PC-3 (cell line): ENCODE measurements around the gene ARID5B. TPM values are rescaled to one million over a fixed set of nuclear protein-coding genes. Genes with fewer than 3 reads are reported as not detected.

ENCODE experiments used
- ATAC-seq: fragments of 200-7000 bp; cut with Tn5 transposase; 2 replicates; pipeline ENCODE4 v1.9.1; 2020; ENCODE audit warnings: mild to moderate bottlenecking, moderate library complexity
- BruUV-seq: library from RNA; stranded (reverse); fragments of 400-500 nt; replicated peaks from 2 replicates; lab custom pipeline; 2021; lab: Mats Ljungman, UMichigan
- CTCF ChIA-PET: fragments of 300-600 bp; sonication (Branson Sonifier 250); formaldehyde crosslinking; loops from one replicate; lab custom pipeline; 2022; ENCODE audit warnings: antibody characterized with exemption; lab: Charles Lee
- POLR2A ChIA-PET: fragments of 300-600 bp; sonication (Branson Sonifier 250); formaldehyde crosslinking; loops from one replicate; lab custom pipeline; 2022; ENCODE audit warnings: antibody characterized with exemption; ENCODE audit not compliant: unreplicated experiment; lab: Charles Lee
- DNase-seq: peaks from one replicate; pipeline ENCODE4 v3.0.0-alpha.2; 2015
- H2AFZ ChIP-seq: fragments of 300-600 bp; sonication (generic); 2 replicates; pipeline ENCODE4 v1.6.0; 2016; ENCODE audit warnings: antibody characterized with exemption, low read length
- H3F3A ChIP-seq: fragments of 300-600 bp; sonication (generic); one replicate; pipeline ENCODE4 v1.6.0; 2017; ENCODE audit warnings: antibody characterized with exemption, low read length, control low read depth, mild to moderate bottlenecking; ENCODE audit not compliant: unreplicated experiment
- H3K27ac ChIP-seq: fragments of 300-600 bp; sonication (generic); 2 replicates; pipeline ENCODE4 v1.5.1; 2016; ENCODE audit warnings: mild to moderate bottlenecking, low read length
- H3K27me3 ChIP-seq: fragments of 300-600 bp; sonication (generic); 2 replicates; pipeline ENCODE4 v1.6.1; 2016; ENCODE audit warnings: low read length, mixed read lengths
- H3K36me3 ChIP-seq: fragments of 300-600 bp; sonication (generic); 2 replicates; pipeline ENCODE4 v1.6.1; 2016; ENCODE audit warnings: low read depth, mixed run types, low read length, mixed read lengths
- H3K4me1 ChIP-seq: fragments of 300-600 bp; sonication (generic); 2 replicates; pipeline ENCODE4 v1.5.1; 2016; ENCODE audit warnings: low read length; ENCODE audit not compliant: insufficient read depth
- H3K4me2 ChIP-seq: fragments of 300-600 bp; sonication (generic); 2 replicates; pipeline ENCODE4 v1.6.0; 2016; ENCODE audit warnings: low read length
- H3K4me3 ChIP-seq: fragments of 300-600 bp; sonication (generic); 2 replicates; pipeline ENCODE4 v1.5.1; 2016; ENCODE audit warnings: mild to moderate bottlenecking, low read length, mixed read lengths
- H3K79me2 ChIP-seq: fragments of 300-600 bp; sonication (generic); 2 replicates; pipeline ENCODE4 v1.6.1; 2017; ENCODE audit warnings: low read length, mixed read lengths
- H3K9ac ChIP-seq: fragments of 300-600 bp; sonication (generic); 2 replicates; pipeline ENCODE4 v1.6.0; 2016; ENCODE audit warnings: mild to moderate bottlenecking, low read length
- H3K9me2 ChIP-seq: fragments of 300-600 bp; sonication (generic); replicated peaks from 2 replicates; pipeline ENCODE4 v1.6.1; 2016; ENCODE audit warnings: mixed run types, low read length, mixed read lengths
- H3K9me3 ChIP-seq: fragments of 300-600 bp; sonication (generic); 2 replicates; pipeline ENCODE4 v1.6.1; 2016; ENCODE audit warnings: low read length, mixed read lengths
- H4K20me1 ChIP-seq: fragments of 300-600 bp; sonication (generic); 2 replicates; pipeline ENCODE4 v1.6.1; 2016; ENCODE audit warnings: low read length, mixed read lengths
- CTCF ChIP-seq: fragments of 300-600 bp; sonication (generic); conservative IDR thresholded peaks from 2 replicates; pipeline ENCODE4 v1.5.1; 2017; ENCODE audit warnings: antibody characterized with exemption, low read depth, mild to moderate bottlenecking, low read length
- EZH2 ChIP-seq: fragments of 300-600 bp; sonication (generic); IDR thresholded peaks from one replicate; pipeline ENCODE4 v1.6.1; 2017; ENCODE audit warnings: antibody characterized with exemption, mild to moderate bottlenecking, low read length; ENCODE audit not compliant: unreplicated experiment
- EZH2phosphoT487 ChIP-seq: fragments of 300-600 bp; sonication (generic); IDR thresholded peaks from 2 replicates; pipeline ENCODE4 v1.6.1; 2018; ENCODE audit warnings: mild to moderate bottlenecking, antibody characterized with exemption, low read length, borderline replicate concordance
- intact Hi-C: fragments of 100-400 bp; cut with micrococcal nuclease; formaldehyde crosslinking; loops from 2 replicates; pipeline ENCODE4 v1.9.0; 2023
- total RNA-seq: library from RNA; depleted of rRNA; stranded (reverse); fragments of >200 nt; gene quantifications from 2 replicates; pipeline ENCODE4 v1.2.3, GENCODE V29; 2014

The ARID5B gene
- total RNA-seq, 1 experiment from 2014 or later: 26.4 TPM

DNA sequence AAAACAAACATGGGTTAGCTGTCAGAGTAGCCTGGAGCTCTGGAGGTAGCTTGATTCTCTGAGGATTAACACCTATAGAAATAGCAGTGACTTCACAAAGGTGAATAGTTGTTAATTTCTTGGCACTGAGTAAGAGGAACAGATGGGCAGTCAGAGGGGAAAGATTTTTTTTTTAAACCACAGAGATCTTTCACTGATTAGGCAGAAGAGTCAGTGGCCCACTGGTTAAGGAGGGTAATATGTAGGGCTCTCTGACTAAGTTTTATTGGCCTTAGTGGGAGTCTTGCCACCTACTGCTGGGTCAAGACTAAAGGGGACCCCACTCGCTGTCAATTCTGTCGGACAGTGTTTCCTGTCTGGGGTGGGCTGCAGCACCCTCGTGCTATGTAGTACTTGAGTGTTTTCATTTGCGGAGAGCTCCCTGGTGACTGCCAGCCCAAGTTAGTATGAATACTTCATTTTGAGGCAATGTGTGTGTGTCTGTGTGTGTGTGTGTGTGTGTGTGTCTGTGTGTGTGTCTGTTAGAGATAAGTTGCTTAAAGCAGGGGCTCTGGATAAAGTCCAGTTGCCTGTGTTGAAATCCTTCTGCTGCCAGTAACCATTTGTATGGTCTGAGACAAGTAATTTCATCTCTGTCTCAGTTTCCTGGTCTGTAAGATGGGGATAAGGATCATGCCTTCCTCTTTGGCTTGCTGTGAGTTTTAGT lies 145.2 kb downstream of the ARID5B start:
- Histone ChIP-seq H4K20me1 (no peaks in the 10 kb centered on the region), H3K9me2 (no peaks in the 10 kb centered on the region), H3K9ac (peak overlapping the region; percentile 42), H3K36me3 (peaks cover 3% of the 10 kb centered on the region), H3K27ac (peak overlapping the region; percentile 77), H3K4me3 (peak overlapping the region; percentile 45), H3K27me3 (no peaks in the 10 kb centered on the region), H2AFZ (no peak overlapping the region), H3K79me2 (peaks cover 27% of the 10 kb centered on the region), H3K4me2 (peak overlapping the region; percentile 80), H3K4me1 (peaks cover 84% of the 10 kb centered on the region), H3F3A (peaks cover 12% of the 10 kb centered on the region), H3K9me3 (no peaks in the 10 kb centered on the region)
- TF ChIP-seq EZH2phosphoT487 (no peak), CTCF (no peak), EZH2 (no peak)
- intact Hi-C loops: loop anchor here (1.0 to 10.0 kb wide), 3 partner anchors 185 to 1232 kb away; no protein-coding TSS in a partner anchor
- peak; percentile 4 for ATAC-seq
- ChIA-PET POLR2A (interaction anchor here (0.5 to 1.5 kb wide), 7 partner anchors 9 to 386 kb away, joined by 3 to 14 read pairs (median 5); no protein-coding TSS in a partner anchor), CTCF (interaction anchor here (0.6 to 4.9 kb wide), 4 partner anchors 8 to 1463 kb away, joined by 3 to 52 read pairs (median 4); no protein-coding TSS in a partner anchor)
- no TSS peak for BruUV-seq
- DNase-seq: peak; percentile 97

DNA sequence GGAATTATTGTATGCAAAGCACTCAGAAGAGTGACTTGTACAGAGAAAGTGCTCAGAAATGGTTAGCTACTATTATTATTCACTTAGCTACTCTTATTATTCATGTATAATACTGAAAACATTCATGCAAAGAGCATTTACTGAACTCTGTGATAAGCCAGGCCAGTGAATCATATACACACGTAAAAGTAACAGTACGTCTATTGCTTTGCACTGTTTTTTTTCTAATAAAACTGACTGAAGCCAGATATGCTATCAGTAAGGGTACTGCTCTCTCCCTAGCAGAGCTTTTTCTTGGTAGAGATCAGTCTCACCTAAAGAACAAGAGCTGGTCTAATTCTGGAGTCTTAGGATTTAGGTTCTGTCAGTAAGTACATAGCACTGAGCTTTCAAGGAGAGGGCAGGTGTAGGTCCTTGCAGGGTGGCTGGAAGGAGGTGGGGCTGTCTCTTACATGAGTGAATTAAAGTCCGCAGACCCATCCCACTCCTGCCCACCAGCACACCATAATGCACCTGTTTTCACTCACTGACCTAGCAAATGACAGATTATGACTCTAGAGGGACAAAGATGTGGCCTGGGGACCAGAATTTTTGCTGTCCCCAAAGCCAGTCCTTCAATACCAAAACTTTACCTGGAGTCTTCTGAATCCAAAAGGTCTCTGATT lies 145.9 kb downstream of the ARID5B start:
- ChIA-PET CTCF (interaction anchor here (0.6 to 4.9 kb wide), 2 partner anchors 9 to 1152 kb away, joined by 3 to 52 read pairs; no protein-coding TSS in a partner anchor), POLR2A (no interaction called here)
- TF ChIP-seq EZH2phosphoT487: no peak
- DNase-seq (peak; percentile 54), ATAC-seq (no peak)
- no TSS peak for BruUV-seq
- Histone ChIP-seq H3K27ac (peak overlapping the region; percentile 77), H3K9me2 (no peaks in the 10 kb centered on the region), H3K9me3 (no peaks in the 10 kb centered on the region), H3K4me2 (peak overlapping the region; percentile 80), H3K4me1 (peaks cover 88% of the 10 kb centered on the region), H3K36me3 (peaks cover 10% of the 10 kb centered on the region), H3K4me3 (peak overlapping the region; percentile 1; the same call in 1 of the 2 replicates), H3K27me3 (no peaks in the 10 kb centered on the region), H3K9ac (peak overlapping the region; percentile 0; the same call in 1 of the 2 replicates), H4K20me1 (no peaks in the 10 kb centered on the region), H2AFZ (no peak overlapping the region), H3K79me2 (peaks cover 34% of the 10 kb centered on the region), H3F3A (peaks cover 12% of the 10 kb centered on the region)
- intact Hi-C loops: loop anchor here (10.0 kb wide), 1 partner anchor 1233 kb away; no protein-coding TSS in a partner anchor

DNA sequence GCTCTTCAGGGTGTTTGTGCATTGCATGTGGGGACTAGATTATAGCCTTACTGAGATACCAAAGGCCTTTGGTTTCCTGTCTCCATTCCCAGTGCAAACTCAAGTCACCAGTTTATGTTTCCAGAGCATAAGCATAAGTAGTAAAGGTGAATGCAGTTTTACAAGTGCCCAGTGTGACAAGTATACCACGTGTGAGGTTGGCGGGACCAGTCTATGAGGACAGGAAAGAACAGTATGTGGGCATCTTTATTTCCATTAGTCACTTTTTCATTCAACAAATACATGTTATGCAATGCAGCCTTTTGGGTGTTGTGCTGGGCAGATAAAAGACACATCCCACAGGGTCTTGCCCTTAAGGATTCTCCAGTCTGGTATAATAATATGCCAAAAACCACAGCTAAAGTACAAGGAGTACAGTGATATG lies 146.5 kb downstream of the ARID5B start:
- peaks cover 87% of the 10 kb centered on the region for H3K4me1 ChIP-seq
- POLR2A ChIA-PET: interaction anchor here (0.6 kb wide), 1 partner anchor 26 kb away, joined by 4 read pairs; no protein-coding TSS in a partner anchor
- H3K4me2 ChIP-seq: peak overlapping the region; percentile 80
- ATAC-seq: no peak
- H4K20me1 ChIP-seq: no peaks in the 10 kb centered on the region
- CTCF ChIA-PET: interaction anchor here (4.9 kb wide), 1 partner anchor 9 kb away, joined by 52 read pairs; no protein-coding TSS in a partner anchor
- intact Hi-C loops: loop anchor here (10.0 kb wide), 1 partner anchor 1233 kb away; no protein-coding TSS in a partner anchor
- TF ChIP-seq CTCF: no peak
- no peak for TF ChIP-seq EZH2phosphoT487
- no peak for TF ChIP-seq EZH2
- peaks cover 40% of the 10 kb centered on the region for H3K79me2 ChIP-seq
- H3K4me3 ChIP-seq: peak overlapping the region; percentile 1; the same call in 1 of the 2 replicates
- H3K9me2 ChIP-seq: no peaks in the 10 kb centered on the region
- peak overlapping the region; percentile 77 for H3K27ac ChIP-seq
- no peaks in the 10 kb centered on the region for H3K9me3 ChIP-seq
- peaks cover 16% of the 10 kb centered on the region for H3K36me3 ChIP-seq
- peak; percentile 99 for DNase-seq
- no peaks in the 10 kb centered on the region for H3K27me3 ChIP-seq
- no peak overlapping the region for H2AFZ ChIP-seq
- H3F3A ChIP-seq: peaks cover 12% of the 10 kb centered on the region
- peak overlapping the region; percentile 70; the same call in 1 of the 2 replicates for H3K9ac ChIP-seq
- BruUV-seq: no TSS peak
